HL-60 (cell line): Measurements from ENCODE around the gene MARCHF10.
"Not testable (repeated sequence)": the region's sequence is repeated elsewhere in the genome, so short reads cannot be mapped to it uniquely, and the experiment has no call there.

Source experiments
- POLR2AphosphoS5 ChIP-seq: IDR thresholded peaks from 2 replicates; pipeline ENCODE4 v1.6.1; 2012; ENCODE audit warnings: low read depth
- TF ChIP-seq, protein P1 (sequence below): IDR thresholded peaks from one replicate; pipeline ENCODE4 v1.5.1; 2011; ENCODE audit warnings: low read length, control low read depth, inconsistent platforms; ENCODE audit not compliant: insufficient read depth

- TF ChIP-seq, protein P1, sequence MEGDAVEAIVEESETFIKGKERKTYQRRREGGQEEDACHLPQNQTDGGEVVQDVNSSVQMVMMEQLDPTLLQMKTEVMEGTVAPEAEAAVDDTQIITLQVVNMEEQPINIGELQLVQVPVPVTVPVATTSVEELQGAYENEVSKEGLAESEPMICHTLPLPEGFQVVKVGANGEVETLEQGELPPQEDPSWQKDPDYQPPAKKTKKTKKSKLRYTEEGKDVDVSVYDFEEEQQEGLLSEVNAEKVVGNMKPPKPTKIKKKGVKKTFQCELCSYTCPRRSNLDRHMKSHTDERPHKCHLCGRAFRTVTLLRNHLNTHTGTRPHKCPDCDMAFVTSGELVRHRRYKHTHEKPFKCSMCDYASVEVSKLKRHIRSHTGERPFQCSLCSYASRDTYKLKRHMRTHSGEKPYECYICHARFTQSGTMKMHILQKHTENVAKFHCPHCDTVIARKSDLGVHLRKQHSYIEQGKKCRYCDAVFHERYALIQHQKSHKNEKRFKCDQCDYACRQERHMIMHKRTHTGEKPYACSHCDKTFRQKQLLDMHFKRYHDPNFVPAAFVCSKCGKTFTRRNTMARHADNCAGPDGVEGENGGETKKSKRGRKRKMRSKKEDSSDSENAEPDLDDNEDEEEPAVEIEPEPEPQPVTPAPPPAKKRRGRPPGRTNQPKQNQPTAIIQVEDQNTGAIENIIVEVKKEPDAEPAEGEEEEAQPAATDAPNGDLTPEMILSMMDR = not testable (repeated sequence)
- TF ChIP-seq POLR2AphosphoS5 = not testable (repeated sequence)
Observed at GRCh38 chr17:62785983-62786382, 22.1 kb downstream of the MARCHF10 start.
